Body of pancreas (tissue), 2 donors: Measurements from ENCODE around the gene OR2J1. TPM values are rescaled to one million over a fixed set of nuclear protein-coding genes. Genes with fewer than 3 reads are reported as not detected.

Source experiments
- total RNA-seq, 2 donors: library from RNA; depleted of rRNA; stranded (reverse); fragments of >200 nt; gene quantifications; one replicate each; pipeline ENCODE4 v1.1.0, GENCODE V29; 2016

The OR2J1 gene
- total RNA-seq, 2 donors from 2014 or later, result not detected

Other genes starting within 250 kb of the OR2J1 start
- 10 to 100 TPM; 56.3 to 69.2 TPM for gene TRIM27, start 175.5 kb upstream of the OR2J1 start, total RNA-seq
- gene ZNF311, start 94.2 kb upstream of the OR2J1 start, total RNA-seq, result not detected
- gene OR2W1, start 54.3 kb upstream of the OR2J1 start, total RNA-seq, result not detected
- gene OR2B3, start 12.2 kb upstream of the OR2J1 start, total RNA-seq, result not detected
- not detected for gene OR2J3, start 8.6 kb downstream of the OR2J1 start, total RNA-seq
- gene OR2J2, start 71.4 kb downstream of the OR2J1 start, total RNA-seq, result not detected
- not detected for gene OR14J1, start 202.2 kb downstream of the OR2J1 start, total RNA-seq